ENCODE results near the gene PCYT2.
A peak's percentile ranks its signal among the peaks of the same experiment; 100 is the strongest.

Gene PCYT2

GRCh38 chr17:81867991-81868673 is 43.1 kb downstream of the PCYT2 start (continued):
- TF ChIP-seq PRDM10 (tag by site-specific recombination; IDR thresholded peaks at IDR 0.05) (no peak), BCL11B (tag by site-specific recombination; IDR thresholded peaks at IDR 0.05; ENCODE audit: low read depth) (peak; percentile 92; the same call in 1 of the 2 replicates), GLI2 (tag by site-specific recombination; IDR thresholded peaks at IDR 0.05; ENCODE audit: borderline replicate concordance, low read depth) (no peak), ZNF433 (tag by site-specific recombination; IDR thresholded peaks at IDR 0.05; ENCODE audit: low read depth) (no peak), MZF1 (tag by site-specific recombination; IDR thresholded peaks at IDR 0.05; ENCODE audit: borderline replicate concordance) (peak; percentile 34; the same call in 1 of the 2 replicates), PRDM2 (tag by site-specific recombination; IDR thresholded peaks at IDR 0.05; ENCODE audit: borderline replicate concordance) (no peak; the same call in 1 of the 2 replicates), REST (tag by site-specific recombination; IDR thresholded peaks at IDR 0.05) (0 out of 2 replicates have a peak, but pooled peaks have one; percentile 20), ZNF670 (tag by site-specific recombination; IDR thresholded peaks at IDR 0.05; ENCODE audit: low read depth) (no peak), EGR2 (tag by site-specific recombination; IDR thresholded peaks at IDR 0.05; ENCODE audit: low read depth) (peak; percentile 52; the same call in 1 of the 2 replicates), ZBTB26 (tag by site-specific recombination; optimal IDR thresholded peaks at IDR 0.05) (peak; percentile 41), ZNF677 (tag by site-specific recombination; IDR thresholded peaks at IDR 0.05) (no peak; the same call in 1 of the 2 replicates), ZNF48 (tag by site-specific recombination; IDR thresholded peaks at IDR 0.05) (no peak), ZNF621 (tag by site-specific recombination; IDR thresholded peaks at IDR 0.05) (no peak), HOXC10 (CRISPR knock-in tag; IDR thresholded peaks at IDR 0.05) (no peak), ZNF404 (tag by site-specific recombination; IDR thresholded peaks at IDR 0.05) (no peak), OSR2 (tag by site-specific recombination; IDR thresholded peaks at IDR 0.05) (no peak), ZNF600 (tag by site-specific recombination; IDR thresholded peaks at IDR 0.05) (peak; percentile 58), ZNF626 (tag by site-specific recombination; IDR thresholded peaks at IDR 0.05) (no peak), ZNF791 (tag by site-specific recombination; IDR thresholded peaks at IDR 0.05) (no peak), ZNF513 (tag by site-specific recombination; IDR thresholded peaks at IDR 0.05) (no peak; the same call in 1 of the 2 replicates), ZNF776 (tag by site-specific recombination; IDR thresholded peaks at IDR 0.05; ENCODE audit: borderline replicate concordance) (no peak), KLF9 (tag by site-specific recombination; IDR thresholded peaks at IDR 0.05; ENCODE audit: low read depth) (no peak)

Data from HEK293 (cell line).